Uterus (tissue), 4 donors: ENCODE results near the gene ZDHHC11. TPM values are rescaled to one million over a fixed set of nuclear protein-coding genes. Genes with fewer than 3 reads are reported as not detected.

Experiments used
- DNase-seq, 2 donors: peaks; one replicate each; pipeline ENCODE4 v3.0.0-alpha.2; 2019 to 2020
- H3K27ac ChIP-seq, 2 donors: fragments of 200-600 bp; sonication (generic); 1 replicate in 1 of 2; 2 replicates in 1 of 2; pipeline ENCODE4 v1.5.1; 2016 to 2018
- H3K27me3 ChIP-seq, 2 donors: fragments of 200-600 bp; sonication (generic); one replicate each; pipeline ENCODE4 v1.5.1; 2018 to 2019; ENCODE audit warnings: control low read depth in 1 of 2
- H3K36me3 ChIP-seq, 2 donors: fragments of 200-600 bp; sonication (generic); one replicate each; pipeline ENCODE4 v1.5.1; 2019; ENCODE audit warnings: control low read depth in 1 of 2
- H3K4me1 ChIP-seq, 2 donors: fragments of 200-600 bp; sonication (generic); one replicate each; pipeline ENCODE4 v1.5.1; 2018 to 2019; ENCODE audit warnings: control low read depth in 1 of 2
- H3K4me3 ChIP-seq, 2 donors: fragments of 200-600 bp; sonication (generic); 1 replicate in 1 of 2; 2 replicates in 1 of 2; pipeline ENCODE4 v1.5.1; 2018 to 2019; ENCODE audit warnings: mild to moderate bottlenecking in 1 of 2
- H3K9me3 ChIP-seq, 2 donors: fragments of 200-600 bp; sonication (generic); one replicate each; pipeline ENCODE4 v1.5.1; 2019; ENCODE audit warnings: control low read depth in 1 of 2
- CTCF ChIP-seq, 4 experiments: fragments of 200-600 bp in 2 of 4; fragments of 450-650 bp in 2 of 4; sonication (generic) in 2 of 4; IDR thresholded peaks; one replicate each; pipeline ENCODE4 v1.5.1; 2016 to 2019; ENCODE audit warnings: antibody characterized with exemption in 4 of 4, mild to moderate bottlenecking in 2 of 4, moderate library complexity in 1 of 4
- POLR2A ChIP-seq, 2 donors: fragments of 450-650 bp; IDR thresholded peaks; one replicate each; pipeline ENCODE4 v1.6.1; 2016; ENCODE audit warnings: antibody characterized with exemption in 2 of 2, mild to moderate bottlenecking in 1 of 2, moderate library complexity in 1 of 2
- intact Hi-C: fragments of 100-400 bp; cut with DNase I; formaldehyde crosslinking; loops from one replicate; pipeline ENCODE4 v1.15.1; 2023; ENCODE audit warnings: low total_unique reads
- total RNA-seq, 4 donors: library from RNA; depleted of rRNA in 3 of 4; stranded (reverse); fragments of >200 nt in 3 of 4; gene quantifications; one replicate each; pipeline versions ENCODE4 v1.1.0 to v1.2.4, GENCODE V29; 2014 to 2023
- donor health status: DM: yes; HTN: yes; CAD: no.

ZDHHC11 gene
- total RNA-seq, 4 donors from 2014 or later: 1.8 to 14.4 (median 8.2) TPM; not detected in 1

DNA sequence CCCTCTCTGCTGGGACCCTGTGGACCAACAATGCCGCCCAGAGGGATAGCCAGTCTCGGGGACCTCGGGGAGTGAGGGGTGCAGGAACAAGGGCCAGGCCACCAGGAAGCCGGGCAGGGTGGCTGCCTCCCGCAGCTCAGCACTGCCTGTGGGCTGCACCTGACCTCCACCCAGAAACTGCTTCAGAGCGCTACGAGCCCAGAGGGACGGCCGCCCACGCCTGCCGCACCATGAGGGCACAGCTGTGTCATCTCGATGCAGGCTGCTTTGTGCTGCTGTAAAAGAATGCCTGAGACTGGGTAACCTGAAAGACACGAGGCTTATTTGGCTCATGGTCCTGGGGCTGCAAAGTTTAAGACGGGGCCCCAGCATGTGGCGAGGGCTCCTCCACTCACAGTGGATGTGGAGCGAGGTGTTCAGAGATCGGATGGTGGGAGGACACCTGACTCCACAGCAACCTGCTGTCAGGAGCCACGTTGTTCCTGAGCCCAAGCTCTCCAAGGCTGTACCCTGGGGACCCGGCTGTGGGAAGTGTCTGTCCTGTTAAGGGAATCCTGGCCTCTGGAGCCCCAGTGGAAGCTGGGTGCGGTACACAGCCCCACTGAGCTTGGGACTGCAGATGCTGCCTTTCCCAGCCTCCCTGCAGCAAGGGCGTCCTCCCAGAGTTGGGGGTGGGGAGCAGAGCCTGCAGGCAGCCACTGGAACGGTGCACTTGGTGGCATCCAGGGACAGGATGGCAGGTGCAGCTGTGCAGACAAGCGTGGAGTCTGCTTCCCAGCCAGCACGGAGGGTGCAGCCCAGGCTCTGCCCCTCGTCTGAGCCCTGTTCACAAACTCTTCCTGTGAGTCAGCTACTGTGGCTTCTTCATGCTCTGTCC, 11.8 kb upstream of the ZDHHC11 start:
- Histone ChIP-seq H3K9me3 (no peaks in the 10 kb centered on the region), H3K36me3 (no peaks in the 10 kb centered on the region)

DNA sequence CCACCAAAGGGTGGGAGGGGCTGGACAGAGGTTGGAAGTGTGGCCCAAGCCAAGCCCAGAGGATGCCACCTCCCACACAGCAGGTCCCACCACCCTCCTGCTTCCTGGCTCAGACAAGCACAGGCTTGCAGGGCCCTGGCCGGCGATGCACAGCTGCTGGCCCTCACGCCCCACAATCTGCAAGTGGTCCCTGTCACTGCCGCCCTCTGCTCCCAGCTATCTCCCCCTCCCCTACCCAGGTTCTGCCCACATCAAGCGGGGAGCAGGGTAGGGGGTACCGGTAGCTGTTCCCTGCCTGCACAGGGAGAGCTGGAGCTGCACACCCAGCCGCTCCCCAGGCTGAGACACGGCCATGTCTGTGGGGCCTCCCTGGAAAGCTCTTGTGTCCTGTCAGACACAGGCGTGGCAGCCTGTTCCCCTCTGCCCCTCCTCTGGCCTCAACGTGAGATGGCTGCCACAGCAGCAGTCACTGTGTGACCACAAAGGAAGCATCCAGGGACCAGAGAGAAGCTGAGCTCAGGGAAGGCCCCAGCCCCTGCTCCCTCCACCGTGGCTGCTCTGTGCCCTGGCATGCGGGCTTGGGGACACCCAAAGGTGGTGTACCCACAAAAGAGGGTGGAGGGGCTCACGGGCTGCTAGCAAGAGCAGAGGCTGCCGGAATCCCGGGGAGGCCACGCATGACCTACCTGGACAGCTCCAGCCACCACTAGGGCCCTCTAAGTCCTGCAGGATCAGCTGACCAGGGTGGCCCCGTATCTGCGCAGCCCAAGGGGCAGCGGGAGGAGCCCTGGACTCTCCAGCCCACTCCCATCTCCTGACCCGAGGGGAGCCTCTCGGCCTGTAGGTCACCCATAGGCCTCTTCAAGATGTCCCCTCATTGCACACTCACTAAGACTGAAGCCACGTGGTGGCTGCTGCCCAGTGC, 10.9 kb upstream of the ZDHHC11 start:
- TF ChIP-seq CTCF (IDR thresholded peaks at IDR 0.05) (no peak), POLR2A (IDR thresholded peaks at IDR 0.05) (no peak)
- Histone ChIP-seq H3K27me3 (no peaks in the 10 kb centered on the region), H3K4me3 (no peak overlapping the region), H3K9me3 (no peaks in the 10 kb centered on the region), H3K36me3 (no peaks in the 10 kb centered on the region), H3K27ac (no peak overlapping the region), H3K4me1 (no peaks in the 10 kb centered on the region)
- no peak for DNase-seq
- intact Hi-C loops: no loop called here

More for the DNA sequence above, 11.8 kb upstream of the ZDHHC11 start:
- intact Hi-C loops: no loop called here
- Histone ChIP-seq H3K27ac (no peak overlapping the region), H3K27me3 (no peaks in the 10 kb centered on the region), H3K4me3 (no peak overlapping the region), H3K4me1 (no peaks in the 10 kb centered on the region)
- DNase-seq: no peak
- no peak for TF ChIP-seq CTCF (IDR thresholded peaks at IDR 0.05)
- no peak for TF ChIP-seq POLR2A (IDR thresholded peaks at IDR 0.05)

DNA sequence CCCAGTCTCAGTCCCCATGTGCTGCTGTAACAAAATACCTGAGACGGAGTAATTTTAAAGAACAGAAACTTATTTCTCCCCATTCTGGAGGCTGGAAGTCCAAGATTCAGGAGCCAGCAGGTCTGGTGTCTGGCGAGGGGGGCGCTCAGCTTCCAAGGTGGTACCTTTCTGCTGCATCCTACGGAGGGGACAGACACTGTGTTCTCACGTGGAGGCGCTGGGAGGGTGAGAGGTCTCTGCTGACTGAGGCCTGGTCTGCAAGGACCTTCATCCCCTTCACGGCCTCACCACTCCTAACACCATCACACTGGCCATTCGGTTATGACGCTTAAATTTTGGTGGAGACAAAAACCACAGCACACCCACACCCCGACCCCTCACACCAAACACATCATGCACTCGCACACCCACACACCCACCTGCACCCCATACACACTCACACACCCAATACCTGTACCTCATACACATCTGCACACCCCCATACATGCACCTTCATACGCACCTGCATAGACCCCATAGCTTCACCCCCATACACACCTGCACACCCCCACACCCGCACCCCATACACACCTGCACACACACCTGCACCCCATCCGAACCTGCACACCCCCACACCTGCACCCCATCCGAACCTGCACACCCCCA, 9.8 kb upstream of the ZDHHC11 start:
- no peak overlapping the region for H3K4me3 ChIP-seq
- TF ChIP-seq CTCF (IDR thresholded peaks at IDR 0.05): no peak
- no peak for TF ChIP-seq POLR2A (IDR thresholded peaks at IDR 0.05)
- intact Hi-C loops: no loop called here
- H3K36me3 ChIP-seq: no peaks in the 10 kb centered on the region
- no peaks in the 10 kb centered on the region for H3K9me3 ChIP-seq
- no peaks in the 10 kb centered on the region for H3K4me1 ChIP-seq
- H3K27me3 ChIP-seq: no peaks in the 10 kb centered on the region
- no peak overlapping the region for H3K27ac ChIP-seq
- no peak for DNase-seq

DNA sequence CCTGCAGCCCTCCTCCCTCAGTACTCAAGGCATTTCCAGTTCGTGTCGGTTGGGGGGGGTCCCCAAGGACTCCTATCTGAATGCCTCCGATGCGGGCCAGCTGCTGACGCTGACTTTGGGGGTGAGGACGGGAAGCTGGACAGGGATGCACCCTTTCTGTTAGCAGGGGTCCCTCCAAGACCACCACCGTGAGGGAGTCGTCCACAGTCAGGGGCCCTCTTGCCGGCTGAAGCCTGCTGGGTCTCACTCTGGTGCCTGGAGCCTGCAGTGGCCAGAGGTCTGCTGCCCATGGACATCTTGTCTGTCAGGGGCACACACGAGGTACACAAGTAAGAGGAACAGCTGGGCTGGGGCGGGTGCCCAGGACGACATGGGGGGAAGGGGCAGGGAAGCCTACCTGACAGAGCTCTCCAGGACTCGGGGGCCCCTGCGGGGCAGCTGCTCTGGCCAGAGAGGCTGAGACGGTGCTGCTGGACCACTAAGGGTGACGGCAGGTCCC, 9.1 kb upstream of the ZDHHC11 start:
- Histone ChIP-seq H3K9me3 (no peaks in the 10 kb centered on the region), H3K4me1 (no peaks in the 10 kb centered on the region), H3K36me3 (no peaks in the 10 kb centered on the region), H3K4me3 (no peak overlapping the region), H3K27me3 (no peaks in the 10 kb centered on the region), H3K27ac (no peak overlapping the region)
- no peak for DNase-seq
- intact Hi-C loops: no loop called here
- no peak for TF ChIP-seq POLR2A (IDR thresholded peaks at IDR 0.05)
- no peak for TF ChIP-seq CTCF (IDR thresholded peaks at IDR 0.05)
